ENCODE data around the gene GIMAP4. TPM values are rescaled to one million over a fixed set of nuclear protein-coding genes. Genes with fewer than 3 reads are reported as not detected.
"Not testable (repeated sequence)": the region's sequence is repeated elsewhere in the genome, so short reads cannot be mapped to it uniquely, and the experiment has no call there.

GIMAP4 gene
- total and polyA plus RNA-seq, 9 of the 15 experiments (the other 6 are each of a cell fraction or from before 2014, with no cell fraction given), result 0.42 TPM; not detected in 8

DNA sequence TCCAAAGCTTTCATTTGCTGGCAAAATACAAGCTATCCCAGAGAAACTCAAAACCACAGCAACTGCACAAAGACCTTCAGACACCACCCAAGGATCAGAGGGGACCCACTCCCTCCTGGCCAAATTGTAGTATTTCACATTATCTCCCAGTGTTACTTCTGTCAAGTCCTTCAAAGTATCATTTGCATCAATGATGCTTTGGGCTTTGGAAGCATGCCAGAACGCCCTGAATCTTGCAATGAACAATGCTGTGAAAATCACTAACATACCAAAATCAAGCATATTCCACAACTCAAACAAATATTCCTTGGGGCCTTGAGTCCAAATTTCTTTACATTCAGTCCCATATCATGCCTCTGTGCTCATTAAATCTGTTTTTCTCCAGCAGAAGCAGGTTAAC lies 47.2 kb downstream of the GIMAP4 start:
- H3K4me3 ChIP-seq; H3K4me1 ChIP-seq (replicated peaks in 1 of 2; ENCODE audit: control insufficient read depth in 2 of 2, insufficient read depth in 2 of 2, low read length in 2 of 2); H3K4me2 ChIP-seq (ENCODE audit: insufficient read depth, low read length); H4K20me1 ChIP-seq (replicated peaks; ENCODE audit: control insufficient read depth, insufficient read depth, low read length); H3K36me3 ChIP-seq (ENCODE audit: control insufficient read depth, insufficient read depth, low read length); BruUV-seq (replicated peaks); H3K9me1 ChIP-seq (ENCODE audit: control insufficient read depth, insufficient read depth, low read length); CTCF ChIA-PET (ENCODE audit: low intra/inter-chr PET ratio); intact Hi-C loops (cut with micrococcal nuclease); FAIRE-seq; H3K9ac ChIP-seq (ENCODE audit: insufficient read depth in 1 of 2, low read depth in 2 of 2, low read length in 2 of 2); DNase-seq (ENCODE audit: extremely low read depth in 1 of 4, low spot score in 3 of 4); H3K27ac ChIP-seq (ENCODE audit: extremely low read depth, low read depth, low read length); in situ Hi-C loops (cut with MboI); H3K27me3 ChIP-seq (ENCODE audit: control insufficient read depth in 2 of 2, insufficient read depth in 2 of 2, low read length in 2 of 2); H2AFZ ChIP-seq (ENCODE audit: low read depth, low read length); H3K9me3 ChIP-seq (replicated peaks; ENCODE audit: control insufficient read depth, insufficient read depth, low read depth, low read length); ATAC-seq; H3K79me2 ChIP-seq (ENCODE audit: control insufficient read depth, insufficient read depth, low read length): not testable (repeated sequence)
- 0% methylated on average over 1 of the region's 1 CpG for WGBS (ENCODE audit: insufficient coverage, low coverage, missing lambda C conversion rate)
- POLR2A ChIA-PET, result interaction anchor here (1.5 kb wide), 1 partner anchor 11 kb away, joined by 4 read pairs; no protein-coding TSS in a partner anchor

GRCh38 chr7:150615221-150615755 lies 48.1 kb downstream of the GIMAP4 start:
- H4K20me1 ChIP-seq (replicated peaks; ENCODE audit: control insufficient read depth, insufficient read depth, low read length); H3K4me3 ChIP-seq; H3K9ac ChIP-seq (ENCODE audit: insufficient read depth in 1 of 2, low read depth in 2 of 2, low read length in 2 of 2); in situ Hi-C loops (cut with MboI); intact Hi-C loops (cut with micrococcal nuclease); BruUV-seq (replicated peaks); H3K9me3 ChIP-seq (replicated peaks; ENCODE audit: control insufficient read depth, insufficient read depth, low read depth, low read length); H2AFZ ChIP-seq (ENCODE audit: low read depth, low read length); FAIRE-seq; H3K79me2 ChIP-seq (ENCODE audit: control insufficient read depth, insufficient read depth, low read length); H3K4me1 ChIP-seq (replicated peaks in 1 of 2; ENCODE audit: control insufficient read depth in 2 of 2, insufficient read depth in 2 of 2, low read length in 2 of 2); H3K27me3 ChIP-seq (ENCODE audit: control insufficient read depth in 2 of 2, insufficient read depth in 2 of 2, low read length in 2 of 2); H3K27ac ChIP-seq (ENCODE audit: extremely low read depth, low read depth, low read length); H3K36me3 ChIP-seq (ENCODE audit: control insufficient read depth, insufficient read depth, low read length); H3K4me2 ChIP-seq (ENCODE audit: insufficient read depth, low read length); H3K9me1 ChIP-seq (ENCODE audit: control insufficient read depth, insufficient read depth, low read length); ATAC-seq; DNase-seq (ENCODE audit: extremely low read depth in 1 of 4, low spot score in 3 of 4); TF ChIP-seq PBX2 (CRISPR knock-in tag; IDR thresholded peaks at IDR 0.05; ENCODE audit: low read depth): not testable (repeated sequence)
- TF ChIP-seq MEIS2 (IDR thresholded peaks at IDR 0.05; ENCODE audit: partially characterized antibody) (peak; percentile 53), SMAD4 (CRISPR knock-in tag; conservative IDR thresholded peaks at IDR 0.05) (peak; percentile 65), PBX2 (tag; conservative IDR thresholded peaks at IDR 0.05; ENCODE audit: low read depth) (peak; percentile 85)
- 1% methylated on average over 5 of the region's 5 CpGs for WGBS (ENCODE audit: insufficient coverage, low coverage, missing lambda C conversion rate)
- ChIA-PET POLR2A (interaction anchor here (1.5 kb wide), 1 partner anchor 10 kb away, joined by 4 read pairs; no protein-coding TSS in a partner anchor), CTCF (ENCODE audit: low intra/inter-chr PET ratio) (interaction anchor here (0.6 kb wide), 1 partner anchor 1295 kb away, joined by 3 read pairs; no protein-coding TSS in a partner anchor)

Measured in K562 (cell line).